ENCODE measurements around the gene WDR33. TPM values are rescaled to one million over a fixed set of nuclear protein-coding genes. Genes with fewer than 3 reads are reported as not detected.
"Not testable (repeated sequence)": the region's sequence is repeated elsewhere in the genome, so short reads cannot be mapped to it uniquely, and the experiment has no call there.

The WDR33 gene
- total RNA-seq: 10 to 100 TPM; 41.8 to 48.6 TPM
- long read RNA-seq, donor 1, full-length matches to known transcripts: 5 of 18 reads
- long read RNA-seq, donor 1, partial matches to known transcripts: 6 of 18 reads
- long read RNA-seq, donor 1, other reads (novel, unspliced or antisense): 7 of 18 reads
- long read RNA-seq, donor 2, transcript WDR33-204 (6 exons, 3,104 nt): major isoform, 24 of 64 reads
- long read RNA-seq, donor 2, partial matches to known transcripts: 33 of 64 reads
- long read RNA-seq, donor 2, other reads (novel, unspliced or antisense): 7 of 64 reads

GRCh38 chr2:127810619-127811396 is at the start of gene WDR33:
WDR33 (minus strand) TSS chr2:127811171; CDS start chr2:127770981, 40,190 bp downstream.
- peak; percentile 96 for DNase-seq (ENCODE audit: low spot score)
- intact Hi-C loops (cut with DNase I): no loop called here

GRCh38 chr2:127860130-127860529 is 49.2 kb upstream of the WDR33 start:
- no peak for DNase-seq (ENCODE audit: low spot score)
- intact Hi-C loops (cut with DNase I): no loop called here

DNA sequence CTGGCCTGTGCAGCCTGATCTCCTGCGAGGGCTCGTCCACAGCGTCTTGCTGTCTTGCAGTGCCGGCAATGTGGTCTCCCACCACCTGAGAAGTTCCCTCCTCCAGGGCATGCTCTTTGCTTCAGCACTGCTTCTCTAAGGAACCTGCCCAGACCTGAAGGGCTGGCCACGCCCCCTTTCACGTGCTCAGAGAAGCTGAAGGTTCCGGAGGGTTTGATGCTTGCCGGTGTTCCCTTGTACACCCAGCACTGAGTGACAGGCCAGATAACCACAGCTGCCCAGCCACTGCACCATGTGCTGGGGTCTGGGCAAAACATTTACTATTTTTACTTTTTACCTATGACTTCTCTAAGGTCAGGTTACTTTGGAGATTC is 48.7 kb upstream of the WDR33 start:
- intact Hi-C loops (cut with DNase I): no loop called here
- DNase-seq (ENCODE audit: low spot score): no peak

GRCh38 chr2:127857265-127857808 is 46.4 kb upstream of the WDR33 start:
- intact Hi-C loops (cut with DNase I): no loop called here
- DNase-seq (ENCODE audit: low spot score): no peak

DNA sequence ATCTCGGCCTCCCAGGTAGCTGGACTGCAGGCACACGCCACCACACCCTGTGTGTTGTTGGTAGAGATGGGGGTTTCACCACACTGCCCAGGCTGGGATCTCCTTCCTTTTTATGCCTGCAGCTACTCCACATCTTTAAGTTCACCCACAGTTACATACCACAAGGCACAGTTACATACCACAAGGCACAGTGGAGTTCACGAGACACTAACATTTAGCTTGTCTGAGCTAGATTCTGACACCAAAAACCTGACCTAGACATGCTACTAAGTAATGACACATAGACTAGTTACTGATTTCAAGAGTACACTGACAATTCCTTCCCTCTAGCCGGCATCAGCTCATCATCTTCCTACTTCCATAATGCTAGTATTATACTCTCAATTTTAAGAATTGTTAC is 42.7 kb upstream of the WDR33 start:
- intact Hi-C loops (cut with DNase I): no loop called here
- no peak for DNase-seq (ENCODE audit: low spot score)

- DNase-seq (ENCODE audit: low spot score): no peak
- intact Hi-C loops (cut with DNase I): no loop called here
Observed at GRCh38 chr2:127852388-127852787, 41.4 kb upstream of the WDR33 start.

DNA sequence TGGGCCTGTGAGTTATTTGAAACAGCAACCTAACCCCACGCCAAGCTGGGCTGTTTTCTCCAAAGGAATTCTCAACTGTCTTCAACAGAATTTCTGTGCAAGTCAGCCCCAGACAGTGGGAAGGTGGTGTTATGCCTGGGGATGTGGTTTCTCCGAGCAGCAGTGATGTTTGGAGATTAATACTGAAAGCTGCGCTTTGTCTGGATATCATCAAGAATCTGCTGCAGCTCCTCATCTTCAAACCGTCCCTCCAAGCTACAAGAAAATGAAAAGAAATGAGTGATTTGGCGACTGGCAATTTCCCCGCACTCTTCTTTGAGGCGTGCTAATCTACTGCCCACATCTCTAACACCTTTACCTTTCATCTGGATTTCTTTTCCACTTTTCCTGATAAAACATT is 37.0 kb upstream of the WDR33 start:
- intact Hi-C loops (cut with DNase I): no loop called here
- DNase-seq (ENCODE audit: low spot score): no peak

DNA sequence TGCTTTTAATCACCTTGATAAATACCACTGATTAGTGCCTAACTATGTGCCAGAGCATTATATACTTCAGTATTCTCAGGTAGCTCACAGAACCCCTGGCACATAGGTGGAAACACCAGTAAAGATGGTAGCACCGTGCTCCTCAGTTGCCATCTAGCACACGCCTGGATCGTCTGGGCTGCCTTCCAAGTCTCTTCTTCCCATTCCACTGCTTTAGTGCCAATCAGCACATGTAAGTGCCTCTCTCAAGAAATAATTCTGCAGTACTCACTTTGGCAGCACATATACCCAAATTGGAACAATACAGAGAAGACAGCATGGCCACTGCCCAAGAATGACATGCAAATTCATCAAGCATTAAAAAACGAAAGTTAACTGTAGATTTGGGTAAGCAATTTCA is 34.0 kb upstream of the WDR33 start:
- intact Hi-C loops (cut with DNase I): no loop called here
- DNase-seq (ENCODE audit: low spot score): no peak

DNA sequence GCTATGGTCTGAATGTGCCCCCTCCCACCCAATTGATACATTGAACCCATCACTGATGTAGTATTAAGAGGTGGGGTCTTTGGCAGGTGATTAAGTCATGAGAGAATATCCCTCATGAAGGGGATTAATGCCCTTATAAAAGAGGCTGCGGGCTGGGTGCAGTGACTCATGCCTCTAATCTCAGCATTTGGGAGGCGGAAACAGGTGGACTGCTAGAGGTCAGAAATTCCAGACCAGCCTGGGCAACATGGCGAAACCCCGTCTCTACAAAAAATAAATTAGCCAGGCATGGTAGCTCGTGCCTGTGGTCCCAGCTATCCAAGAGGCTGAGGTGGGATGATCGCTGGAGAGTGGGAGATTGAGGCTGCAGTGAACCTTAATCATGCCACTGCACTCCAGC is 32.7 kb upstream of the WDR33 start:
- DNase-seq (ENCODE audit: low spot score): no peak
- intact Hi-C loops (cut with DNase I): no loop called here

DNA sequence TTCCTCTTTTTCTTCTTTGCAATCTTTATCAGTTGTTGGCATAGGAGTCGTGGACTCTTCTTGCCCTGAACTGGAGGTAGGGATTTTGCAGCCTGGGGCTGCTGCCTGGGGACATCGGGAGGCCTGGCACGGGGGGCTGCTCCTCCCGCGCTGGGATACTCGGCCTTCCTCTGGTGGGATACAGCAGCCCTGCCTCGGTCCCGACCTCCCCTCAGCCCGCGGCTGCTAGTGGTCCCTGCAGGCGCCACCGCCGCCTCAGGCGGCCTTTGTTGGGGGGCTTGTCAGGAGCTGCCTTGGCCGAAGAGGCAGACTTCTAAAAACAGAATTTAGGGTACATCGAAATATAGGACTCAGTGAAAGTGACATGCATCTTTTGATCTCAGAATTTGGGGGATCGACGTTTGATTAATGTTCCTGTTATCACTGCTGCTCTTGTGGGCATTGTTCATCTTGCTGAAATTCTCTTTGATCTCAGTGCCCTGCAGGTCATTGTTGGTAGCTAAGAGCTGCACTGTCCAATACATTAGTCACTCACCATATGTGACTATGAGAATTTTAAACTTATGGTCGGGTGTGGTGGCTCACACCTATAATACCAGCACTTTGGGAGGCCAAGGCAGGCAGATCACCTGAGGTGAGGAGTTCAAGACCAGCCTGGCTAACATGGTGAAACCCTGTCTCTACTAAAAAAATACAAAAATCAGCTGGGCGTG is 30.7 kb upstream of the WDR33 start:
- intact Hi-C loops (cut with DNase I): no loop called here
- DNase-seq (ENCODE audit: low spot score): peak; percentile 40

- intact Hi-C loops (cut with DNase I): no loop called here
Observed at GRCh38 chr2:127840893-127841292, 29.9 kb upstream of the WDR33 start.

GRCh38 chr2:127834951-127835350 is 24.0 kb upstream of the WDR33 start:
- DNase-seq (ENCODE audit: low spot score): no peak

More at GRCh38 chr2:127840893-127841292, 29.9 kb upstream of the WDR33 start:
- no peak for DNase-seq (ENCODE audit: low spot score)

DNA sequence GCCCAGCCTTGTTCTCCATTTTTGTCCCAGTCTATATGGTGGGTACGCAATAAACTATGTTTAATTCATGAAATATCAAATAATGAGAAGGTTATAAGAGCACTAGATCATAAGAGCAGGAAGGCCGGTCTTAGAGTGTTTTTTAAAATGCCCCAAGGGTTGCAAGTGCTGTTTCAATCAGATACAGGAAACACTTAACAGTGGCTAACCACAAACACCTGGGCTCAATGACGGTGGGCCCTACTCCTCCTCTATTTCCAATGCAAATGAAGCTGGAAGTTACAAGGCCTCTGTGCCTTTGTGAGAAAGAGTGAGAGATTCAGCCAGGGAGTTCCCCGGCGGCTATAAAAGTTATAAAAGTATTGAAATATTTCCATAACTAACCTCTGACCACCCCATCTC is 18.9 kb upstream of the WDR33 start:
- intact Hi-C loops (cut with DNase I): no loop called here
- DNase-seq (ENCODE audit: low spot score): no peak

More at GRCh38 chr2:127834951-127835350, 24.0 kb upstream of the WDR33 start:
- intact Hi-C loops (cut with DNase I): no loop called here

DNA sequence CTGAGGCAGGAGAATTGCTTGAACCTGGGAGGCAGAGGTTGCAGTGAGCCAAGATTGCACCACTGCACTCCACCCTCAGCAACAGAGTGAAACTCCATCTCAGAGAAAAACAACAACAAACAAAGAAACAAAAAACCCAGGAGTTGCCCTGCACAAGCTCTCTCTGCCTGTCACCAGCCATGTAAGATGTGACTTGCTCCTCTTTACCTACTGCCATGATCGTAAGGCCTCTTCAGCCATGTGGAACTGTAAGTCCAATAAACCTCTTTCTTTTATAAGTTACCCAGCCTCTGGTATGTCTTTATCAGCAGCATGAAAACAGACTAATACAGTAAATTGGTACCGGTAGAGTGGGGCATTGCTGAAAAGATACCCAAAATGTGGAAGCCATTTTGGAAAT is 15.7 kb upstream of the WDR33 start:
- intact Hi-C loops (cut with DNase I); DNase-seq (ENCODE audit: low spot score): not testable (repeated sequence)

DNA sequence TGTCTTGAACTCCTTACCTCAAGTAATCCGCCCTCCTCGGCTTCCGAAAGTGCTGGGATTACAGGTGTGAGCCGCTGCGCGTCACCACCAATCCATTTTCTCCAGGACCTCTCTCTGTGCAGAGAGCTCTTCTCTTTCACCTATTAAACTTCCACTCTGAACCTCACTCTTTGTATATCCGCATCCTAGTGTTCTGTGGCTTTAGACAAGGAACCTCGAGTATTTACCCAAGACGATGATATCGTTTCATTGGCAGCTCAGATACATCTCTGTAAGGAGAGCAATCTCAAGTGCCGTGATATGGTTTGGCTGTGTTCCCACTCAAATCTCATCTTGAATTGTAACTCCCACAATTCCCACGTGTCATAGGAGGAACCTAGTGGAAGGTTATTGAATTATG is 15.1 kb upstream of the WDR33 start:
- intact Hi-C loops (cut with DNase I): no loop called here
- no peak for DNase-seq (ENCODE audit: low spot score)

DNA sequence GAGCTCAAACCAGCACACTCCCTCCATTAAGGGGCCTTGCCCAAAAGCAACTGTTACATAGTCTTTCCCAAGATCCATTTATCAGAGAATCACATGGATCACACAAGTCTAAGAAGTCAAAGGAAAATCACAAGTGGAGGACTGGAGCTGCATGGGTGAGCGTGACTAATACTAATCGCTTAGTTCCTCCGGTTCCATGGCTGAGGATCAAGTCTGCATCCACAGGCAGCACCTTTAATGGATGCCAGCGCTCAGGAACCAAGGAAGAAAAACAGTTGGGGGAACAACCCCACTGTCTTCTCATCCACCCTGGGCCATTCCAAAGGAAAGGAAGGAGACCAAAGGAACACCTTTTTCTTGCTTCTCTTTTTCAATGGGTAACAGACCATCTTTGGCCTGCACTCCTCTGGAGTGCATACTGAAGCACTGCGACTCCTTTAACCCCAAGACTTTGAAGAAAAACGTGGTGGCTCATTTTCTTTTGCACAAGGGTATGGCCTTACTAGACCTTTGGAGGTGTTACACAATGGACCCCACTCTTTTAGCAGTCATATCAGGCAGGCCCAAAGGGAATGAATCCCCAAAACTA is 9.2 kb upstream of the WDR33 start:
- intact Hi-C loops (cut with DNase I): no loop called here
- DNase-seq (ENCODE audit: low spot score): no peak

- intact Hi-C loops (cut with DNase I): no loop called here
- no peak for DNase-seq (ENCODE audit: low spot score)
Observed at GRCh38 chr2:127818794-127819425, 7.9 kb upstream of the WDR33 start.

DNA sequence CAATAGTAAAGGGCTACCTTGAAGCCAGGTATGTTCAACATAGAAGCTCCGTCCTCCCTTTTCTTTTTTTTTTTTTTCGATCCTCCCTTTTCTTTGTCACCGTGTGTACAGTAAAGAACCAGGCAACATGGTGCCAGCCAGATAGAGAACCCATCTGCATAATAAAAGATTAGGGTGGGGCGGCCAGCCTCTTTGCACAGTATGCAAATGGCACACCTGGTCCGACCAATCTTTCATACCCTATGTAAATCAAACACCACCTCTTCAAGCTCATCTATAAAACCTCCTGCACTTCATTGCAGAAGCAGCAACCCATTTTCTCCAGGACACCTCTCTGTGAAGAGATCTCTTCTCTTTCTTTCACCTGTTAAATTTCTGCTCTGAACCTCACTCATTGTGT is 7.3 kb upstream of the WDR33 start:
- no peak for DNase-seq (ENCODE audit: low spot score)
- intact Hi-C loops (cut with DNase I): no loop called here

DNA sequence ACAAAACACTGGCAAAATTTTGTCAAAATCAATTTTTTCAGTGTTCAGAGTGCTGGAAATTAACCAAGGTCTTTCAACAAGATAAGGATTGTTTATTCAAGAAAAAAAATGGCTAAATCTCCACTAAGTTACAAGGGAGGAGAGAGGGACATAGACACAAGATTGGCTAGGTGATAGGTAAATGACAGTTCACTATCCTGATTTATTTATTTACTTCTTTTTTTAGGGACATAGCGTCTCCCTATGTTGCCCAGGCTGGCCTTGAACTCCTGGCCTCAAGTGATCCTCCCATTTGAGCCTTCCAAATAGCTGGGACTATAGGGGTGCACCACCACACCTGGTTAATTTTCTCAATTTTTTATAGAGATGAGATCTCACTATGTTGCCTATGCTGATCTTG is 3.7 kb upstream of the WDR33 start:
- intact Hi-C loops (cut with DNase I): no loop called here
- no peak for DNase-seq (ENCODE audit: low spot score)

Data from posterior vena cava (tissue), 2 donors.